ENCODE measurements around the gene TFEB.

Gene TFEB

DNA sequence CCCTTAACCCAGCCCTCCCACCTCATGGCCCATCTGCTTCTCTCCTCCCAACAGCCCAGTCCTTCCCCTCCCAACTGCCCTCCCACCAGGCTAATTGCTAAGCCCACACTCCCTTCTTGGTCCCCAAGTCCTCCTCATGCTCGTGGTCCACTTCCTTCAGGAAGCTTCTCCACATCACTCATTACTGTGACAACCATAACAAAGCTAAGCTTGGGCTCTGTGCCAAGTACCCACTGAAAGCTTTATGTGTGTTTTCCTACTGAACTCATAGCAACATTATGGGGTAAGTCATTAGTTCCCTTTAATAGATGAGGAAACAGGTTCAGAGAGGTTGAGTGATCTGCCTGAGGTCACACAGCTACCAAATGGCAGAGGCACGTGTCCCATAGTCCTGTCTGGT is 28.1 kb upstream of the TFEB start:
- DNase-seq, result no peak

- no peak for DNase-seq
Observed at GRCh38 chr6:41759905-41760579, 24.6 kb upstream of the TFEB start.

DNA sequence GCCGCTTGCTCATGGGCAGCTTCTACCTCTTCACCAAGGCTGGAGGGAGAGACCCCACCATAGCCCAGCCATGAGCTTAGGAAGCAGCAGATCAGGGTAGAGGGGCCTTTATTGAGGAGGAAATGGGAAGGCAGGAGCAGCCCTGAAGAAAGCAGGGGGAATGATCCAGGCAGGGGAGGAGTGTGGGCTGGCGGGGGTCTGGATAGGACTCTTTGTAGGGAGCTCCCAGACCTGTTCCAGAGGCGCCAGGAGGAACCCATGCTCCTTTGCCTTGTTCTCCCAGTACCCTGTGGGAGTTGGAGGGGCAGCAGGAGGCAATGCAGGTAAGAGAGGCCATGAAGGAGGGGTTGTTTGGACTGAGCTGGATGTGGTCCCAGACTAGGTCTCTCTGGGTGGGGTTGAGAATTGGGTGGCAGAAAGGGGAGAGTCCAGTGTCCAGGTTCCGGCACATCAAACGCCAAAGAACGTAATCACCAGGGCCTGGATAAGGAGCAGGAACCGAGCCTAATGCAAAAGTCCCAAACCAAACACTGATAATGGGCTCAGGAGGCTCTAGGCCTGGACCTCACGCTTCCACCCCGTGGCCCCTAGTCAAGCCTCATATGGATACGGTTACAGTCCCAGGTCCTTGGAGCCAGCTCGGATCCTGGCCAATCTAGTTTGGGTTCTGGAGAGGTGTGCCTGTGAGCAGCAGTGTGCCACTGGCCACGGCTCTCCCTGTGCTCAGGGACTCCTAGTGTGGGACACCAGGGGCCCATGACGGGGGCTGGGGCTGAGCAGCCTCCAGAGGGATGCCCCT is 23.9 kb upstream of the TFEB start:
- no peak for DNase-seq

GRCh38 chr6:41758641-41759035 is 23.2 kb upstream of the TFEB start:
- no peak for DNase-seq

DNA sequence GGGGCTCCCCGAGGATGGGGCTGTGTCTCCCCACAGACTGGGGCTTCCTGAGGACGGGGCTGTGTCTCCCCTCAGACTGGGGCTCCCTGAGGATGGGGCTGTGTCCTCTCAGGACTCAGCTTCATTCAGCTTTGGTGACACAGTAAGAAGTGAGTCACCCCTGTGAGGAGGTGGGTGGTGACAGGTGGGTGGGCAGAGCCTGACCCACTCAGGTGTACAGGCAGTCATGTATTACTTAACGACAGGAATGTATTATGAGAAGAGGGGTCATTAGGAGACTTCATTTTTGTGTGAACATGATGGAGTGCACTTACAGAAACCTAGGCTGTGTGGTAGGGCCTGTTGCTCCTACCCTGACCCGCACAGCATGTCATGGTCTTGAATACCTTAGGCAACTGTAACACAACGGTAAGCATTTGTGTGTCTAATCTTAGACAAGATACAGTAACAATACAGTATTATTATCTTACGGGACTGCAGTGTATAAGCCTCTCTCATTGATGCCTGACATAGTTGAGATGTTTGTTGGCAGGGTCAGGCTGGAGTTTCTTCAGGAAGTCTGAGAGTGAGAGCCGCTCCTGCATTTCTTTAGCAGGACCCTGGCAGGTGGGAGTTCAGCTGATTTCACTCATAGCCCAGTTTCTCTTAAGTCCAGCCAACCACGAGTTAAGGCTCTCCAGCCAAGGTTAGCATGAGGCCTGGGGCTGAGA is 22.7 kb upstream of the TFEB start:
- no peak for DNase-seq

DNA sequence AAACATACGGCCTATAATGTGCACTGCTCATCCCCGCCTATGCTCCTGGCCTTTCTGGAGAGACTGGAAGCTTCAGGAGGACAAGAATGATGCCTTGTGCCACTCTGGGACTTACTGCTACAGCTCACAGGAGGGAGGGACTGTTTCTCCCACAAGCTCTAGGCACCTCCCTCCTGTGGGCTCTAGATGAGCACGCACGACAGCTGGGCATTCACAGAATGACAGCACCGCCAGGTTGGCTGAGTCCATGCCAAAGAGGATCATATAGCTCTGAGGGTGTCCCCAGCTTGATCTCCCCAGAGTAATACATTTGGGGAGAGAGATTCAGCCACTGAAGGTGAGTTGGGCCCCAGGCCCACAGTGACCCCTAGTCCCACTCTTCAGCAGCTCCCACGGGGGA is 21.9 kb upstream of the TFEB start:
- no peak for DNase-seq

GRCh38 chr6:41756354-41756753 is 20.9 kb upstream of the TFEB start:
- DNase-seq, result no peak

GRCh38 chr6:41755895-41756294 is 20.5 kb upstream of the TFEB start:
- no peak for DNase-seq

- no peak for DNase-seq
Observed at GRCh38 chr6:41750374-41750773, 15.0 kb upstream of the TFEB start.

DNA sequence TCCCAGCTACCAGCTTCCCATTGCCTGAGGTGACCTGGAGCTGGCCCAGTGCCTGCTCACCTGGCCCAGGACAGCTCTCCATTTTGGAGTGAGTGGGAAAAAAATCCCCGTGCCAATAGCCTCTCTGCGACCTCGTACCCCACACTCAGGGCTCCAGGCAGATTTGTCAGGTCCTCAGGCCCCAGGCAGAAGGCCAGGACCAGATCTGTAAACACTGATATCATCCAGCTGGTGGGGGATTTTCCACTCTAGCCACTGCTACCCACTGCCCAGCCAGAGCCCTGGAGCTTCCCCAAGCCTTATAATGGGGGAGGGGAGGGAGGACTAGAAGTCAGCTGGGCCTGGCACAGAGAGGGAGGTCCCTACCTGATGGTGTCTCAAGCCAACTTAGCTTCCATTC is 13.1 kb upstream of the TFEB start:
- DNase-seq, result no peak

- no peak for DNase-seq
Observed at GRCh38 chr6:41748102-41748477, 12.7 kb upstream of the TFEB start.

- no peak for DNase-seq
Observed at GRCh38 chr6:41747256-41748101, 12.1 kb upstream of the TFEB start, which contains the start of gene PGC. Gene PGC, minus strand, starts transcription at chr6:41747397. Its CDS starts 63 bp downstream, at chr6:41747334.

DNA sequence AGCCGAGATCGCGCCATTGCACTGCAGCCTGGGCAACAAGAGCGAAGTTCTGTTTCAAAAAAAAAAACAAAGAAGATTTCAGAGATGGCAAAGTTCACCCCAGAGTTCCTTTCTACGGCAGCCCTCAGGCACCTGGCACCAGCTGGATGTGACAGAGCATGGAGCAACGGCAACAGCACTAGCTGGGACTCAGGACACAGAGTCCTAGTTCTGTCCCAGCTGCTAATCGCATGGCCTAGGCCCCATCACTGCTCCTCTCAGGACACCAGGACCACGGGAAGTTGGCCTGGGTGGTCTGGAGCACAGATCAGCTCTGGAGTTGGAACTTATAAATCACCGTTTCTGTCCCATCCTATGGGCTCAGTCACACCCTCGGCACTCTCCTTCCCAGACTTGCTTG is 10.7 kb upstream of the TFEB start:
- DNase-seq, result no peak

GRCh38 chr6:41744236-41744787 is 8.9 kb upstream of the TFEB start:
- DNase-seq, result no peak

- DNase-seq, result no peak
Observed at GRCh38 chr6:41743406-41744235, 8.2 kb upstream of the TFEB start.

GRCh38 chr6:41741625-41742490 is 6.5 kb upstream of the TFEB start:
- no peak for DNase-seq

DNA sequence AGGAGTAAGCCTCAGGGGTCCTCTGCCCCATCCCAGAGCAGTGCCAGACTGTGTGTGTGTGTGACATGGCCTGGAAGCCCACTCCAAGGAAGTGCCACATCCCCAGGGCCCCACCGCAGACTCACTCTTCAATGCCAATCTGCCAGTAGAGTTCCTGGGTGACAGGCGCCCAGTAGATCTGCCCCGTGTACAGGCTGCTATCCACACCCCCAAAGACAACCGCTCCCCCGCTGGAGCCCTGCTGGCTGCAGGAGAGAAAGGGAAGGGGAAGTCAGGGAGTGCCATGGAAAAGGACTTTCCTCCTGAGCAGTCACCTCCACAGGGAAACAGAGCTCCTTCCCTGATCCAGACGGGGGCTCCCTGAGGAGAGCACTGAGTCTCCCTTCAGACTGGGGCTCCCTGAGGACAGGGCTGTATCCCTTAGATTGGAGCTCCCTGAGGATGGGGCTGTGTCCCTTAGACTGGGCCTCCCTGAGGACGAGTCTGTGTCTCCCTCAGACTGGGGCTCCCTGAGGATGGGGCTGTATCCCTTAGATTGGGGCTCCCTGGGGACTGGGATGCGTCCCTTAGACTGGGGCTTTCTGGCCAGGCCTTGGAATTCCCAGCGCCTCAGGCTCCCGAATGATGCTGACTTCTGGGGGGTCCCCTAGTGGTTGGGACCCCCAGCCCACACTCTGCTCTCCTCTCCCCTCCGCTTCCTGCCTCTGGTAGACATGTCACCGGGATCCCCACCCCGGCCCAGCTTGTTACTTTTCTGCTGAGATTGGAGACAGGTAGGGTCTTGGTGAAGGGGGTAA is 5.2 kb upstream of the TFEB start:
- no peak for DNase-seq

- DNase-seq, result no peak
Observed at GRCh38 chr6:41739041-41739440, 3.6 kb upstream of the TFEB start.

DNA sequence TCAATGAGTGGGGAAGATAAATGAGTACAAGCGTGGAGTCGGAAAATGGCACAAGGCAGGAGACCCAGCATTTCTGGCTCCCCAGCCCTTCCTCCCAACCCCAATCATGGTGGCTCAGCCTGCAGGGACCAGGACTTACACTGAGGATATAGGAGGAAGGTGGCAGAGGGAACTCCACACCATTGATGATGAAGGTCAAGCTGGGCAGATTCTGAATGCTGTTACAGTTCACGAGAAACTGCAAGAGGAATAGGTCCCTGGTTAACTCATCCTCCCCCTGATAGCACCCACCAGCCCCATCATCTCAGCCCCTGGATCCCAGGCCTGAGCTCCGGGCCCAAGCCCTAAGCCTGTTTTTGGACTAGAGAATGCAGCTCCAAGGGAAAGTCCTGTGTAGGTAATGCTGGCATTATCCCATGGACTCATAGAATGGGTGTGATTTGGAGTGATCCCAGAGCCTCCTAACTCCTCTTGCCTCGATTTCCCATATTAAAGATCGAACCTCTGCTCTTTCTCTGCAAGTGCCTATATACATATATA is 2.3 kb upstream of the TFEB start:
- DNase-seq, result no peak
